GM19438 (cell line): ENCODE data around the gene UPK2.

Source experiments
- ATAC-seq: cut with Tn5 transposase; IDR thresholded peaks from one replicate; pipeline ENCODE4 v1.9.1; 2021; ENCODE audit warnings: low read depth; ENCODE audit not compliant: unreplicated experiment

UPK2 gene

DNA sequence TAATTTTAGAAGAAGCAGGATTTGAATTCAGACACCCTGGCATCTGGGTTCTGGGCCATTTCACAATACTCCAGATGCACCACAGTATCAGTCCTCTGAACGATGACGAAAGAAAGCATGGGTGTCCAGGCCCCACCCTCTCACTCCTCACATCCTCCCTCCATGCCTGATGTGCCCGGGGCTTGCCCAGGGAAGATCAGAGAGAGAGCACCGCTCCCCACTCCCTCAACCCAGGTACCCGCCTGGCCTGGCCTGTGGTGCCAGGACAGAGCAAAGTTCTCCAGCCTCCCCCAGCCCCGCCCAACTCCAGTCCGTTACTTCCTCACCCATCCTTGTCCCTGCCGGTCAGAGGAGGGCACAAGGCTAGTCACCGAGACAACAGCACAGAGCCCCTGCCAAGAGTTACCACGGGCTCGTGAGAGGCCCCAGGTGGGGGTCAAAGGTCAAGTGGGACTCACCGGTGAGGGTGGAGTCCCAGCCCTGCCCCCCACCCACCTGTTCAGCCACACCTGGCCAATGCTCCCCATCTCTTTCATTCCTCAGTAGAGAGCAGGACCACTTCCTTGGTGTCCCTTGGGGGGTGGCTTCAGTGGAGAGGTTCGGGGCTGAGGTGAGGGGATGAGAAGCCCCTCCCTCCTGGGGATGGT is 38.5 kb upstream of the UPK2 start:
- ATAC-seq, result no peak

DNA sequence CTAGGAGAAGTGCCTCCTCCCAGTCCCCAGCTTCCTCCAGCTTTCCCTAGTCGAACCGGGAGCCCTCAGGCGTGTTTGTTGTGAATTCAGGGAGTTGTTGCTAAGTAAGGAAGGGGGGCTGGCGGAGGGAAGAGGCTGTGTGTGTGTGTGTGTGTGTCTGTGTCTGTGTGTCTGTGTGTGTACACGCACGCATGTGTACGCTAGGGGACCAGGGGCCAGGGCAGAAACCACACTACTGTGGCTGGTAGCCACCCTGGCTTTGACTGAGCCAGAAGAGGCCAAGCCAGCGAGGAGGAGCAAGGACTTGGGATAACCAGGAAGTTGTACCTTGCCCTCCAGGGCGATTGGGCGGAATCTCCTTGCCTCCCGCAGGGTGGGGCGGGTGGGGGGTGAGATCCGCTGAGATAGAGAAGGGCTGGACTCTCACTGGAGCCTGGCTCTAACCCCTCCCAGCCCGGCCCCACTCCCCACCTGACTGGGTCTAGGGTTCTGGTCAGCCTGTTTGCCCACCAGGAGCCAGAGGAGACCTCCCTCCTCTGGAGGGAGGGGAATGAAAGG is 37.9 kb upstream of the UPK2 start:
- ATAC-seq, result no peak

DNA sequence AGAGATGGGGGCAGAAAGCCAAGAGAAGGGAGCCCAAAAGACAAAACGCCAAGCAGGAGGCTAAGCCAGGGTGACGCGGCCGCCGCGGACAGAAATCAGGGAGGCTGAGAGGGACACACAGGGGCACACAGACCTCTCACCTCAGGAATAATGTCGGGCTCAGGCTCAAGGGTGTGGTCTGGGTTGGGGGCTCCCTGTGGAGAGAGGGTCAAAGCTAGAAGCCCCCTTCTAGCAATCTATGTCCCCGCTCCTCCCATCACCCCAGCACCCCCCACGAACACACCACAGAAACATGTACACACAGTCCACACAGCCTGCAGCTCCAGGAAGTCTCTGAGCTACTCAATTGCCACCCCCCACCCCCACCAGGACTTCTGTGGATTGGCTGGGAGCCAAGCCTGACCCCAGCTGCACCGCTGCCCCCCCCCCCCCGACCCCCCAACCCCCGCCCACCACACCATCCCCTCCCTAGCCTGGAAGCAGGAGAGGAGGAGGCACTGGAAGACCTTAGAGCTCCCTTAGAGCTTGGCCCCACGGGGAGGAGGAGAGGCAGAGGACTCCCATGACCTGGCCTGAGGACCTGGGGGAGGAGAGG is 37.3 kb upstream of the UPK2 start:
- no peak for ATAC-seq

DNA sequence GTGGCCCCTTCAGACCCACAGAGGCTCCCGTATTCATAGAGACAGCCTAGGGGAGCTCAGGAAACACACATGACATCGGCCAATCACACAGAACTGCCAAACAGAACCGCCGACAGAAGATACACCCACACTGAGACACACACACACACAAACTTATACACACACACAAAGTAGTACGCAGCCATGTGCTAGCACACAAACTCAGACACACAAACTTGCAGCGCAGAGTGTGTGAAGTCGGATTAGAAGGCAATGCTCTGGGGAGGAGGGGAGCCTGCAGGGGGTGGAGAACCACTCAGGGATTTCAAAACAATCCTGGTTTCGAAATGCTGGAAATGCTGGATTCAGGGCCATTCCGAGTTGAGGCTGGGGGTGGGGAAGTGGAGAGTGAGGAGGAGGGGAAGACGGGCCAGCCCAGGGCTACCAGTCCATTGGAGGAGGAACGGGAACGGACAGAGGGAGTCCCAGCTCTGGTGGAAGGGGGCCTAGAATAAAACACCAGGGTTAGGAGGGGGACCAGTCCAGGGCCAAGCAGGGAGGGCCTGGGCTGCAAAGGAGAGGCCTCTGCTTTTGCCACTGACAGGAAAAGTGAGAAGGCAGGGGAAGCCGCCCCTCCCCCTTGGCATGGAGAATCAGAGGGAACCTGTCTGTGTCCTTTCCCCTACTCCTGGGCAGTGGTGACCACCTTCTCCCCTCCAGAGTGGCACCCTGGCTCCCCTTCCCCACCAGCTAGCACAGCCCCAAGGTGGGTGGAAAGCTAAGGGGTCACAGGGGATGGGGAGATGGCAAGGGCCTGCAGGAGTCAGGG is 34.8 kb upstream of the UPK2 start:
- ATAC-seq, result no peak

DNA sequence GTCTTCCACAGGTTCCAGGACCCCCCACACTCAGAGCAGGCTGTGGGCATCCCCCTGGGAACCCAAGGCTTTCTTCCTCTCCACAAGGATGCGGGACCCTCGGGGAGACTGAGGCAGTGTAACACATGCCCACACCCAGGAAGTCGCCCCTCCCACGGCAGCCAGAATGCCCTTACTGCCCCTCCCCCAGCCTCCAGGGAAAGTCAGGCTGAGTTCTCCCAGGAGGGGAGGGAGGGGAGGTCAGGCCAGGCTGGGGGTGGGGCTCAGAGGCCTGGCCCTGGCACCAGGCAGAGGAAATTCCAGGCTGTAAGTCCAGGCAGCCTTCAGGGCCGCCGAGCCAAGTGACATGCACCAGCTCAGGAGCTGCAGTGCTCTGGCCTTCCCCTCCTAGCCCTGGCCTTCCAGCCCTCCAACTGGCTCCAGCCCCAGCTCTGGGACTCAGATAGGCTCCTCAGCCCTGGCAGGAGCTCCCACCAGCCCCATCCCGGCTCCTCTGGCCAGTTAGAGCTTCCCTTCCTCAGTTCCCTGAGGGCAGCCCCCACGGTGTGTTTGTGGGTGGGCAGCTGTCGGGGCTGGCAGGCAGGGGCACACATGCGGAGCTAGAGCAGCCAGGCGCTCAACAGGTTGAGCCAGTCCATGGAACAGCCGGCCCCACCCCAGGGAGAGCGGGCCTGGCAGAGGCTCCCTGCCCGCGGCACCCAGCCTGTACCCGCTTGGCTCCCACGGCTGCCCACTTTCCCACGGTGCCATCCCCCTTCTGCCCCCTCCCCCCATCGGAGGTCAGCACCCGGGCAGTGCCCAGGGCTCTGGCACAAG is 34.0 kb upstream of the UPK2 start:
- ATAC-seq, result no peak

DNA sequence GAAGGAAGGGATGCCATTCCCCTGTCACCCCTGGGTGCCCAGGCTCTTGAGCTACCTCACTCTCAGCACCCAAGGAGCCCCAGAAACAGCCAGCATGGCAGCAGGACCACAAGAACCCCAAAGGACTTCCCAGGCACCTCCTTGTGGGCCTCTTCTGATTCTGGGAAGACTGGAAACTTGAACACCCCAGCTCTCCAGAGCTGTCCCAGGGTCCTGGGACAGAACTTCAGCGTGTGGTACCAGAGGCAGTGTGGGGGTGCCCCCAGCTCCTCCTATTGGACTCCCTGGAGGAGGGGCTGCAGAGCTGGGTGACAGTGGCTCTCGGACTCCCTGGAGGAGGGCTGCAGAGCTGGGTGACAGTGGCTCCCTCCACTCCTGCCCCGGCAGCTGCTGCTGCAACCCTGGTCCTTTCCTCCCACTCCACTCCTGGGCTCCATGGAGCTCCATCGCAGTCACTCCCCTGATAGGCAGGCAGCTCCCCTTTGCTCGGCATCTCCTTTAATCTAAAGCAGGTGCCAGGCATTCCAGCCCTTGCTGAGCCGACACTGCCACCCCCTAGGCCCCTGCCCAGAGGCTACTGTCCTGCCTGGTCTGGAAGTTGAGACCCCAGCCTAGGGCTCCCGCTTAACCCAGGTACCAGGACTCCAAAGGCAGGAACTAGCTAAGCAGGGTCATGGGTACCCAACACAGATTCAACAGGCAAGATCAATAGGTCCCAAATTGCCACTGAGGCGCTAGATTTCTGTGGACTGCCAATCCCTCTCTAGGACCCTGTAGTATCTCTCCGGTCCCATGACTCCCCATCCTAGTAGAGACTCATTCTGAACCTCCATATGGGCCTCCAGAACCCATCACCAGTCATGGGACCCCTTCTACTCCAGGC is 33.1 kb upstream of the UPK2 start:
- ATAC-seq, result no peak

DNA sequence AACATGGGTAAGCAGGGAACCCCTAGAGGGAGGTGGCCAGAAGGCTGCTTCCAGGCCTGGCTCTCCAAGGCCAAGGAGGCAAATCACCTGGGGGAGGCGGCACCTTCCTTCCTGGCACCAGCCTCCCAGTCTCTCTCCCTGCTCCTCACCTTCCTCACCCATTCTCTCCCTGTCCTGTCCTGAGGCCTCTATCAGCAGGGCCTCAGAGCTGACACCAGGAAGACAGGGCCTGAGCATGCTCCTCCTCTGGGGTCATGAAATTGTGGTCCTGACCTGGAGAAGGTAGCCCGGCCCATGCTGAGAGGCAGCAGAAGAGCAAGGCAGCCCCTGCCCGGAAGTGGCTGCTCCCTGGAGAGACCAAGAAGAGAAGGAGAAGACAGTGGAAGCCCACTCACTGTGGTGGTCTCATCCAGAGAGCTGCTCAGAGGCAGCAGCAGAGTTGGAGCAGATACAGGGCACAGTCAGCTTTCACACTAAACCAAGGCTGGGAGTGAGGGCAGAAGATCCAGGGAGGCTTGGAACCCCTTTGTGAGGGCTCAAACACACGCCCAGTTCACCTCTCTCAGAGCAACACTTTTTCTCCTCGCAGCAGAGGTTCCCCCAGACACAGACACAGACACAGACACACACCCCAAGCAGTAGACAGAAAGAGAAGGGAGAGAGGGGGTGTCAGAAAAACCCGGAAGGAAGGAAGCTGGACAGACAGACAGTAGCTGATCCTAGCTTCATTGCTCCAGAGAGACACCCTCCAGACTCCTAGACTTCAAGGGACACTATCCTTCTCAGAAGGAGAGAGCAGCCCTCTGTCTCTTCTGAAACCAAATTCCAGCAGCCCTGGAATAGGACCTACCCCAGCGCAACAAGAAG is 32.1 kb upstream of the UPK2 start:
- ATAC-seq, result no peak

DNA sequence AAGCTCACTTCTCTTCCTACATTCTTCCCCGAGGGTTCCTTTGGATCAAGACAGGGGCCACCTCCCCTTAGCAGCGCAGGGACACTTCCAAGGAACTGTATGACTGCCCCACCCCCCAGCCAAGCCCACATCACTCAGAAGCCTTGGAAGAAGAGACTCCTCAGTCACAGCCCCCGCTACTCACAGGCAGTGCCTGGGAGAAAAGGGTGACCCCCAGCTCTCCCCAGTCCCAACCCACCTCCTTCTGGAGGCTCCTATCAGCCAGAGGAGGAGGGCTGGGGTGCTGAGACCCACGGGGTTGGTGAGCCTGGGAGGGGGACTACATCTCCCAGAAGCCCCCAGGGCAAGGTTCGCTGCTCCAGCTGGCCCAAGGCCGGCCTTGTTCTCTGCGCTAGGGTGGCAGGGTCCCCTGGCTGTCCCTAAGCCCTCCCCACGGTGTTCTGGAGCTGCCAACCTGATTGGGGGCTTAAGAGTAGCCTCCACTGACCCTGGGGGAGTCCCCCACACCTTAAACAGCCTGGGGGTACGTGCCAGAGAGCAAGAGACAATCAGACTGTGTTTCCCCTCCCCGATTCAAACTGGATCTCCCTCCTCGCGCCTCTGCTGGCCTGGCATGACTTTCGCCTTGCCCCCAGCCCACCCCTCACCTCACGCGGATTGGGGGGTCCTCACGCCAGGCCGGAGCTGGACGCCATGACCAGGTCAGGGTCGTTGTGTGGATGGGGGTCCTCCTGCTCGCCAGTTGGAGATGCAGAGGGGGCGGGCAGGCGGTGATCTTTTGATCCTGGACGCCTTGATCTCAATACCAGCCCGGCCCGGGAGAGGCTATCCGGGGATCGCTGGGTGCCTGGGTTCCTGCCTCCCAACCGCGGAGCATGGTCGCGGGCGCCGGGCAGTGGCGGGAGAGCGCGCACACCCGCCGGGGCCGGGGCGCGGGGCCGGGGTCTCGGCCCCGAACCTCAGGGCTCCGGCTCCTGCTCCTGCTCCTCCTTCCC is 31.2 kb upstream of the UPK2 start:
- ATAC-seq, result no peak

DNA sequence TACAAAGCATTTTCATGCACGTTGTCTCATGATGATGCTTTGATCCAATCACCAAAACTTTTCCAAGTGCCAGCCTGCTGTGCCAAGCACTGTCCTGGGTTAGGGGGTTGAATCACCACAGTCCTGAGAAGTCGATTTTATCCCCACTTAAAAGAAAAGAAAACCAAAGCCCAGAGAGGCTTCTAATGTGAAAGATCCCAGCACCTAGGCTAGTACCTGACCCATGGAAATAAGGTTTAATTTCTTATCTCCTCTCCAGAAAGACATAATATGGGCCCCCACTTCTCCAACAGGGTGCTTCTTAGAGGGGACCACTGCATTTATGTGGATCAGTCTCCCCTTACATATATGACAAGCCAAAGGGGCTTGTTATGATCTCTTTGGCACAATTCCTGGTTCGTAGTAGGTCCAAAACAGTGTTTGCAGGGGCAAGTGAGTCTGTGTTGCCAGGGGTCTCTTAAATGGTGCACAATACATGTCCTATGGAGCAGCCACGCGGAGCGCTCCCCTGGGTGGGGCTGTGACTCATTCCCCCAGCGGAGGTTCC is 28.5 kb upstream of the UPK2 start:
- no peak for ATAC-seq

DNA sequence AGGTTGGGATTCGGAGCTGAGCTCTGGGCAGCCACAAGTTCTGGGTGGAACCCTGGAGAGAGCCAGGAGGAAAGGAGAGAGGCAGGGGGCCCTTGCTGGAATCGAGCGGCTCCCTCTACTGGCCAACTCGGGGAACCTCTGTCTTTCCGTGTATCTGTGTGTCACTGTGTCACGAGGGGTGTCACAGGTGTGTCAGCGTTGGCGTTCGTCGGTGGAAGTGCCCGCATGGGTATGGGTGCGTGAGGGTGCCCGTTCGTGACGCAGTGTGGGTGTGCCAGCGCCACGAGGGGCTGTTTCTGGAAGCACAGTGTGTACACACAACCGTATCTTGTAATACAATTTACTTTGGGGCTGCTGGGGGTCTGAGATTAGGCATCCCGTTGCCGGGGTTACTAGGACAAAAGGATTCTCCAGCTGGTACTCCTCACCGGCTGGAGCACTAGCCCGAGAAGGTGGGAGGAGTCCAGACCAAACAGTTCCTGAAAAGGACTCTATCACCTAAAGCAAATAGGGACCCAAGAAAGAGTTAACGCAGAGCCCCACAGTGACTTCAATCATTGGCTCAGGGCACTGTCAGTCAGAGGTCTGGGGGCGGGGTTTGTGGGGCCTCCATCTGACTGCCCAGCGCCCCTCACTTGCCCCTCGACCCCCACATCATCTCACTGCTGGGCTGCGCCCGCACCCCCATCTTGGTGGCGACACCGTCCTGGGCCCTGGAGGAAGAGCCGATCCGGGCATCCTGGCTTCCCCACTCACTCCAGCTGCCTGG is 27.8 kb upstream of the UPK2 start:
- ATAC-seq, result peak; percentile 38

DNA sequence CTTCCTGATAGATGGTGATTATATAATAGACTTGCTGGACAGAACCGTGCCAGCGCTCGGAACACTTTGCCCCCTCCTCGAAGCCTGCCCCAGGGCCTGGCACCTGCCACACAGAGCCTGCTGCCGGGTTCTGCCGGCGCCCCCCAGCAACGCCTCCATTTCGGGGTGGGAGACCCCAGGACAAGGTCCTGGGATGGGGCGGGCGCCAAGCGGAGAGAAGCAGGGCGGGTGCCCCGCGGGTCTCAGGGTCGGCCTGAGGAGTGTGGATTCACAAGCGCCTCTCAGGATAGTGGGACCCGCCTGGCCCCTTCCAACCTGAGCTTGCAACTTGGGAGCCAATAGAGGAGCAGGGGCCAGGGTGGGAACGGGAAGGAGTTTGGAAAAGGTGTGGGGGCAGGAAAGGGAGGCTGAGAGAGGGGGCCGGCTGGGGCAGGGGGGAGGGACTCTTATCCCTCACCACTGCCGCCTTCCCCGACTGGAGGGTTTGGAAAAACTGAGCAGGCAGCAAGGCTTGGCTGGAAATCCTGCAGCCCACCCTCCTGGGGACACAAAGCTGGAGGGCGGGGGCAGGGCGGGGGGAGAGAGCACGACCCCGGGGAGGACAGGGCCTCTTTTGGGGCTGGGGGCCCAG is 27.1 kb upstream of the UPK2 start:
- ATAC-seq, result no peak

DNA sequence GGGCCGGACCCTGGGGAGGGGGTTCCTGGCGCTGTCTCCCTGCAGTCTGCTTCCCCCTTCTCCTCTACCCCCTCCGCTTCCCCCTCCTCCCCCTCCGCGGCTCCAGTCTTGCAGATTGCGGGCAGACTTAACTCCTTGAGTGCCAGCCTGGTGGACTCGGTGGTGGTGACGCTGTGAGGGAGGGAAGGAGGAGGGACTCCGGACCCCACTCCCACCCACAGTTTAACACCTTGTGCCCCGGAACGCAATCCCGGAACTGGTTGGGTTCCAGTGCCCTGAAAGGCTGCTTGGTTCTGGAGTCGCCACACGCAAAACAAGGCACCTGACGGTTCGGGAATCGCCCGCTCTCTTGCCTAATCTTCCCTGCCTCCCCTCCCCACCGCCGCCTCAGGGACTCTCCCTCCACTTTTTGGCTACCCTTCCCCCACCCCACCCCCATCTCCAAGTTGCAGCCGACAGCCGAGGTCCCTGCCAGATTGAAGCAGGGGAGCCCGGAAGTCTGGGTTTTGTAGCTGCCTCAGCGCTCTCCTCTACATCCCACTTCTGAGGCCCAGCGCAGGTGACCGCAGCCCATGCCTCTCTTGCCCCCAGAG is 26.5 kb upstream of the UPK2 start:
- ATAC-seq, result no peak

DNA sequence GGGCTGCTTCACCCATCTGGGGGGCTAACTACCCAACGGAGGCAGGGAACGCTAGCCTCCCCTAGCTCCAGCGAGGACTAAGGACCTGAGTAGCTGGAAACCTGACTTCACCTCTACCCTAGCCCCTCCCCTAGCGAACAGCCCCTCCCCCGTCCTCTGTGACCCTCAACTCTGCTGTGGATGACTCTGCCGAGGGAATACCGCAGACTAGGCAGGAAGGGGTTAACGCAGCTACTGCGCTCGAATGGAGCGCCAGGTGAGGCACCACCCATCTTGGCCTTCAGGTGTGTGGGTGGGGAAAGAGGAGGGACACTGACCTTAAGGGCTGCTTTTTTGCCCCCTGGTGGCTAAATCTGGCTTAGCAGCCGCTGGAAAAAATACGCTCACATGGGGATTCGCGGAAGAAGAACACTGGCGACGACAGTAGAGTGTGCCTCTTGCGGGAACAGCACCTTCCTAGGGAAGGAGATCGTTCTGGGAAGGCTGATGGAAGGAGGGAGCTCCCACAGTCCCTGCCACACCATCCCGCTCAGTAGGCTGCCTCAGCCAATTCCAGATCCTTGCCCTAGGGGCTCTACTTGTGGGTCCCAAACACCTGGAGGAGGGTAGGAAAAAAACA is 25.9 kb upstream of the UPK2 start:
- ATAC-seq, result no peak

DNA sequence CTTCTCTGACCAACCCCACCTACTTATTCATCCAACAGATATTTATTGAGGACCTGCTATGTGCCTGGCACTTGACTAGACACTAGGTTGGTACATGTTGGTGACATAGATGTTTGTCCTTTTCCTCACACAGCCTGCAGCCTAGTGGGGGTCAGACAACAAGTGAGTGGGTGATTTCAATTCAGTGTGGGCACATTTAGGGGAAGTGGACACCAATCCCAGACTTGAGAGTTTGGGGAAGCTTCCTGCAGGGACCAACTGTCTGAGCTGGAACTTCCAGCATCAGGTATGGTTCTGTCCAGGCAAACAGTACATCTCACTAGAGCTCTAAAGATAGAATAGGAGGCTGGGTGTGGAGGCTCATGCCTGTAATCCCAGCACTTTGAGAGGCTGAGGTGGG is 24.5 kb upstream of the UPK2 start:
- ATAC-seq, result no peak

DNA sequence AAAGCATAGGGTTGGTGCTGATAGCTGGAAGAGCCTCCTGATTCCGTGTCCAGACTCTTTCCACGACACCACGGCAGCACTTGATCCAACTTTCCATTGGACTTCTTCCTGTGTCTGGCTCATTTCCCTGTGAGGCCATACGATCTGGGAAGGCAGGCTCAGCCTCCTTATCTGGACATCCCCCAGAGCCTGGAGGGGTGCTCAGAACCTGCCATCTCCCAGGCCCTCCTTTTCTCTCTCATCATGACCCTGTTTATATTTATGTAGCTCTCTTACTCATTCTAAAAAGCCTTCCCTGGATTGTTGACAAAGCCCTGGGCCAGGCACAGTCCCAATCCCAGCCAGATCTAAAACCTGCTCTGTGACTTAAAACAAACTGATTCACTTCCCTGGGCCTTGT is 22.6 kb upstream of the UPK2 start:
- ATAC-seq, result no peak
